ENCODE data around the gene FOSL2. TPM values are rescaled to one million over a fixed set of nuclear protein-coding genes. Genes with fewer than 3 reads are reported as not detected.

Gene FOSL2
- total and polyA plus RNA-seq, 2 experiments from 2014 or later, result 0.60 to 4.3 TPM

- TF ChIP-seq CTCF (conservative IDR thresholded peaks at IDR 0.05; ENCODE audit: low read depth in 2 of 2) (no peak), ZNF114 (CRISPR knock-in tag; IDR thresholded peaks at IDR 0.05) (no peak), NANOG (IDR thresholded peaks at IDR 0.05; ENCODE audit: borderline replicate concordance) (no peak), STAT1 (IDR thresholded peaks at IDR 0.05; ENCODE audit: unreplicated experiment) (no peak), ZNF331 (CRISPR knock-in tag; IDR thresholded peaks at IDR 0.05; ENCODE audit: low read depth) (no peak), ETS1 (IDR thresholded peaks at IDR 0.05) (no peak), JUNB (IDR thresholded peaks at IDR 0.05; ENCODE audit: unreplicated experiment) (no peak), POLR2AphosphoS5 (IDR thresholded peaks at IDR 0.05; ENCODE audit: low read depth) (no peak), EZH2 (IDR thresholded peaks at IDR 0.05; ENCODE audit: low read depth, unreplicated experiment) (no peak), REST (IDR thresholded peaks at IDR 0.05; ENCODE audit: unreplicated experiment) (no peak)
Measured at GRCh38 chr2:28355521-28356094, 37.0 kb upstream of the FOSL2 start (continued).

- Histone ChIP-seq H3K27ac (ENCODE audit: low read depth) (no peak overlapping the region), H3K79me2 (replicated peaks; ENCODE audit: insufficient read depth) (no peaks in the 10 kb centered on the region), H3K4me3 (no peak overlapping the region), H2AFZ (no peak overlapping the region), H3K4me1 (ENCODE audit: insufficient read depth) (no peaks in the 10 kb centered on the region), H3K27me3 (ENCODE audit: insufficient read depth) (no peaks in the 10 kb centered on the region), H3K36me3 (ENCODE audit: insufficient read depth) (no peaks in the 10 kb centered on the region), H3K9me2 (ENCODE audit: insufficient read depth) (no peaks in the 10 kb centered on the region), H4K20me1 (replicated peaks; ENCODE audit: insufficient read depth) (no peaks in the 10 kb centered on the region), H3F3A (replicated peaks; ENCODE audit: low read depth) (no peaks in the 10 kb centered on the region), H3K4me2 (no peak overlapping the region)
- DNase-seq (ENCODE audit: low spot score) (no peak), ATAC-seq (peak; percentile 40)
- no peaks in the 10 kb centered on the region for H3K9me3 Mint-ChIP-seq
- no peak overlapping the region for H3K27ac Mint-ChIP-seq
- no peaks in the 10 kb centered on the region for H3K36me3 Mint-ChIP-seq (ENCODE audit: low read depth)
- TF ChIP-seq STAT1 (IDR thresholded peaks at IDR 0.05; ENCODE audit: unreplicated experiment) (no peak), EZH2phosphoT487 (IDR thresholded peaks at IDR 0.05; ENCODE audit: unreplicated experiment) (no peak), CREB1 (CRISPR knock-in tag; IDR thresholded peaks at IDR 0.05; ENCODE audit: low read depth) (no peak), POLR2AphosphoS5 (IDR thresholded peaks at IDR 0.05; ENCODE audit: low read depth) (no peak), ETS1 (IDR thresholded peaks at IDR 0.05) (no peak)
- peaks cover 2% of the 10 kb centered on the region for H3K27me3 Mint-ChIP-seq (ENCODE audit: insufficient read depth, low read depth, poor library complexity)
- no peaks in the 10 kb centered on the region; the same call in 2 of the 3 replicates for H3K4me1 Mint-ChIP-seq
- H3K4me3 Mint-ChIP-seq, result no peak overlapping the region
Measured at GRCh38 chr2:28356095-28356911, 36.4 kb upstream of the FOSL2 start.
